Stimulated activated CD8-positive, alpha-beta memory T cell treated with anti-CD3 and anti-CD28 coated beads, Interleukin-7, amount 100 ng/mL, for 4 hours (primary cell): Measurements from ENCODE around the gene SMARCA4.
"Not testable (repeated sequence)": the region's sequence is repeated elsewhere in the genome, so short reads cannot be mapped to it uniquely, and the experiment has no call there.

Experiments
- DNase-seq, 2 donors: peaks; one replicate each; pipeline ENCODE4 v3.0.0-alpha.2; 2020; ENCODE audit warnings: low read depth in 2 of 2

The SMARCA4 gene

GRCh38 chr19:10928563-10929401, 32.0 kb upstream of the SMARCA4 start, which contains the start of the genes TIMM29 and YIPF2:
Gene TIMM29, plus strand, starts transcription at chr19:10928811. Its CDS starts 12 bp downstream, at chr19:10928823.
Gene YIPF2, minus strand, starts transcription at chr19:10928639. Its CDS starts 229 bp downstream, at chr19:10928410.
- DNase-seq, result peak; percentile 91 to 95

- DNase-seq, result no peak
These were observed 31.4 kb upstream of the SMARCA4 start for GRCh38 chr19:10929402-10929794.

- DNase-seq, result no peak
These were observed 25.3 kb upstream of the SMARCA4 start for GRCh38 chr19:10935371-10936059.

- no peak for DNase-seq
These were observed 24.2 kb upstream of the SMARCA4 start for GRCh38 chr19:10936661-10937084.

- not testable (repeated sequence) for DNase-seq
These were observed 19.2 kb upstream of the SMARCA4 start for GRCh38 chr19:10941649-10942048.

GRCh38 chr19:10943412-10943811, 17.4 kb upstream of the SMARCA4 start:
- not testable (repeated sequence) for DNase-seq

- DNase-seq, result no peak
These were observed 15.6 kb upstream of the SMARCA4 start for GRCh38 chr19:10945264-10945663.

- DNase-seq, result no peak
These were observed 13.7 kb upstream of the SMARCA4 start for GRCh38 chr19:10946958-10947657.

GRCh38 chr19:10952809-10953208, 8.0 kb upstream of the SMARCA4 start:
- no peak for DNase-seq

GRCh38 chr19:10959277-10959968, 1.4 kb upstream of the SMARCA4 start:
- DNase-seq, result not testable (repeated sequence)

- no peak for DNase-seq
These were observed 437 bp downstream of the SMARCA4 start for GRCh38 chr19:10961073-10961860.

GRCh38 chr19:10962863-10963262, 2.0 kb downstream of the SMARCA4 start:
- no peak for DNase-seq

GRCh38 chr19:10963865-10964264, 3.0 kb downstream of the SMARCA4 start:
- no peak for DNase-seq

GRCh38 chr19:10964903-10965302, 4.1 kb downstream of the SMARCA4 start:
- DNase-seq, result no peak

- DNase-seq, result no peak
These were observed 4.6 kb downstream of the SMARCA4 start for GRCh38 chr19:10965398-10965797.

- DNase-seq, result no peak
These were observed 6.0 kb downstream of the SMARCA4 start for GRCh38 chr19:10966809-10967208.

GRCh38 chr19:10968527-10969135, 7.8 kb downstream of the SMARCA4 start:
- DNase-seq, result no peak

GRCh38 chr19:10971107-10971726, 10.4 kb downstream of the SMARCA4 start:
- no peak for DNase-seq

GRCh38 chr19:10975374-10976130, 14.7 kb downstream of the SMARCA4 start:
- DNase-seq, result no peak
